GM18867 (cell line): ENCODE measurements around the gene MON1A.

ENCODE experiments used
- ATAC-seq: cut with Tn5 transposase; IDR thresholded peaks from one replicate; pipeline ENCODE4 v1.9.1; 2021; ENCODE audit warnings: mild to moderate bottlenecking, moderate library complexity; ENCODE audit not compliant: unreplicated experiment

MON1A gene

DNA sequence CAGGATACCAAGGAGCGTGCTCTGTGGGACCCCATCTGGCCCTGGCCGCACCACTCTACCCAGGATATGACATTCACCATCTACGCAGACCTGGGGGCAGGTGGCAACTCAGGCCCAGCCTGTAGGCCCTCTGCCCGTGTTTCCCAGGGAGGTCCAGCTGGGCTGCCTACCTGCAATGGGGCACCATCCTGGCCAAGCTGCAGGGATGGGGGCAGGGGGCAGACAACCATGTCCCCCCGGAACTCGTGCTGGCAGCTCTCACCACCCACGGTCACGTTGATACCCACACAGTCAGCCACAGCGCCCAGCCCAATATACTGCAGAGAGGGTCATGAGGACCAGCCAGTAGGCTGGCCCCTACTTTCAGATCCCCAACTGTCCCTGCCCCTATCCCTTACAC, 33.8 kb downstream of the MON1A start:
- ATAC-seq = no peak

GRCh38 chr3:49889296-49889695, 40.3 kb downstream of the MON1A start:
- no peak for ATAC-seq

DNA sequence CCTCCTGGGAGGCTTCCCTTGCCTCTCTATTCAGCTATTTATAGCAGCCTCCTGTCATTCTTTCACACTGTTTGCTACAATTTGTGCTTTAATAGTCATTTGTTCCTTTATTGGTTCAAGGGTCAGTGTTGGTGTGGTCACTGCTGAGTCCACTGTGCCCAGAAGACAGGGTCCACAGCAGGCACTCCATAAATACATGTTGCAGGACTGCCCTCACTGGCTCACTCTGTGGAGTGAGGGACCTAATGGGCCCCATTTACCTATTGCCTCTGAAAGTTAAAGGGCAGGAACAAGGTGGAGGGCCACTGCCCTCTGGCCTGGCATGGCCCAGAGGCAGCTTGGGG, 42.7 kb downstream of the MON1A start:
- ATAC-seq = no peak

DNA sequence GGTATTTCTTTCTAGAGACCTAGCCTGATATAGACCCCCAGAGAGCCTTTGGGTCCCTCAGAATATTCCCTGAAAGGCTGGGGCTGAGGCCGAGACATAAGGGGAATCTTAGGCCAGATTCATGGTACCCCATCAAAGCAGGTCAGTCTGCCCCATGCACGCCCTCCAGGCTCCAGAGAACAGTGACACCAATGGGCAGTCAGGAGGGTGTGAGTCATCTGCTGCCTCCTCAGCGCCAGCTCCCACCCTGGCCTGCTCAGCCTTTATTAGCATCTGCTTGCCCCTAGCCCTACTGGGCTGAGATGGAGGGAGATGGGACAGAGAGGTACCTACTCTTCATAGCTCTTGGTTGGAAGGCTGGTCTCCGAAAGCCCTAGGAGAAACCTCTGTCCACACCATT, 45.6 kb downstream of the MON1A start:
- no peak for ATAC-seq

DNA sequence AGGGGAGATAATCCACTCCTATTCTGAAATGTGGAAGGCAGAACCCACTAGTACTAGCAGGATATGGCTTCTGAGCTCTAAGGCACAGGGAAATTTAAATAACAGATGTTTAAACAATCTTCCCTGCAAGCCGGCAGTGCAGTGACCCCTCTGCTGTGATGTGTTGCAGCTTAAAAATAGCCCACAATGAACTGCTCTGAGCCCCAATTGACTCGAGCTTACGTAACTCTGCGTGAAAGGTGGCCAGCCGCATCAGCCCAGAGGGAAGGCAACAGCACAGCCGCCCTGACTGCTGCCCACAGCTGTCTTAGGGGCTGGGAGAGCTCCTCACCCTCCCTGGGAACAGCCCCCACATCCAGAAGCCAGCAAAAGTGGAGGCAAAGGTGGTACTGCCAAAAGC, 47.4 kb downstream of the MON1A start:
- no peak for ATAC-seq

GRCh38 chr3:49880581-49881315, 48.9 kb downstream of the MON1A start:
- ATAC-seq = no peak

DNA sequence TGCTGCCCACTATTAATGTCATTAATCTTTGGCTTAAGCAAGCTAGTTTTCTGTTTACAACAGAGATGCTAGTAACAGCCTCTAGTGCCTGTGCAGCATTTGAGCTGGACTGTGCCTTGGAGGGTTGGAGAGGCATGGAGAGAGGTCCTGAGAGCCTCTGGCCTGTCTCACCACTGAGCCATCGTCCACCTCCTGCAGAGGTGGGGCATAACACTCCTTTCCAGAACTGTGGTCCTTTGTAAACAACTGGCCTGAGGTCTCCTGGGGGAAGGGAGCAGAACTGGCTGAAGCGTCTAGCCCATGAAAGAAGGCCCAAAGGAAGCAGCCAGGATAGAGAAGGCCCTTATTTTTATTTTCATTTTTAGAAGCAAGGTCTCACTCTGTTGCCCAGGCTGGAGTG, 49.9 kb downstream of the MON1A start:
- ATAC-seq = no peak

DNA sequence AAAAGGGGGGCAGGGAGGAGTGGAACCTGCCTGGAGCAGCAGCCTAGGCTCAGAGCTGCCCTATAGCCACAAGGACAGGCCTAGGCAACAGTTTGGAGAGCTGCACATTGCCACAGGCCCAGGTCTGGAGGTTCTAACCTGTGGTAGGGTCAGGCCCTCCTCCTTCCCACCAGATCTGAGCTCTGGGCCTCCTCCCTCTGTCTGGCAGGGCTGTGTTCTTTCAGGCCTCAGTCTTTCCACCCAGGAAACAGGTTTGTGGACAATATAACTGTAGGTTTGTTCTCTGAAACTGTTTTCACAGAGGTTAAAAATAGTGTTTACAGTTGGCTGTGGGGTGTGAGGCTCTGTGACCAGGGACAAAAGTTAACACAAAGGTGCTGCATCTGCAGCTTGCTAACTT, 50.9 kb downstream of the MON1A start:
- no peak for ATAC-seq

DNA sequence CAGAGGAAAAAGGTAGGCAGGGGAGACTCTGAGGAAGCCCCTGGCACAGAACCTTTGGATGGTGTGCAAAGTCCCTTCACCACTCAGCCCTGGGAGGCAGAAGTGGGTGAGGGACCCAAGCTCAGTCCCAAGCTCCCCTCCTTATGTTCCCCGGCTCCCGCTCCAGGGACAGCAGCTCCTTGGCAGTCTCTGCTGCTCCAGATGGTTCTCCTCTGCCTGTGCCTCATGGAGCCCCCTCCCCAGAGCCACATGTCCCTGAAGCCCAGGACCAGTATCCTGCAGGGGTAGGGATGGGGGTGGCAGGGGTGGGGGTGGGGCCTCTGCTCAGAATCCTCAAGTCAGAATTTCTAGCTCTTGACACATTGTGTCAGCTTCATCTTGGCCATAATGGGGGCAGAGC, 51.9 kb downstream of the MON1A start:
- ATAC-seq = no peak

- ATAC-seq = no peak
These were observed 53.0 kb downstream of the MON1A start for GRCh38 chr3:49876567-49876966.

DNA sequence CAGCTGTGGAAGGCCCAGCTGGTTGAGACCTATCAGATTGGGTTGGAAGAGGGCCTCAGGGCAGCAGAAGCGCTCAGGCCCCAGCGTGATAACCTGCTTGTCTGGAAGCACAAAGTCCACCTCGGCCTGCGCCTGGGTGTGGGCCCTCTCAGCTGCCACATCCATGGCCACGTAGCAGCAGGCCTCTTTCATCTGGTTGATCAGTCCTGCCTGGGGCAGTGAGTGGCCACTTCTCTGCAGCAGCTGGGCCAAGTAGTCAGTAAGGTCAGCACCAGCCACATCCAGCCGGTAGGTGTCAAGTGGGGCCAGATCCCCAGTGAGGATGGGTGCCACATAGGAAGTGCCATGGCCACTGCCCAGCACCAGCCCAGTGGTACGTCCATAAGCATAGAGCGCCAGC, 56.0 kb downstream of the MON1A start:
- ATAC-seq = no peak

DNA sequence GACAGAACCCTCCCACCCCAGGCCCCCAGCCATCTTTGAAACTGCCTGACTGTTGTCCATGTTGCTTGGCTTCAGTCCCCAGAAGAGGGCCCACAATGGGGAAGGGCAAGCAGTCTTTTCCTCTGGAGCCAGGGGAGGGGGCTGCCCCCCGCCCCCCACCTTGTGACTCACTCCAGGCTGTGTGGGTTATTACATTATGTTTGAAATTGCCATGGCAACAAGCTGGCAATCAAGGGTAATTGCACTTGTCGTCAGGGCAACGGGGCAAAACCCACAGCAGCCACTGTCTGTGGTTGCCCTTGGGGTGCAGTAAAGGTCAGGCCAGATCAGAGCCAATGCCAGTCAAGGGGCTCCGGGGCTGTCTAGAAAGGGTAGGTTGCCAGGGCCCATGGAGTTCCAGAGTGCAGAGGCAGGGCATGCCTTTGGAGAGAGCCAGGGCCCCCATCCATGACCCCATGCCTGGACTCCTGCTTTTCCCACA, 56.8 kb downstream of the MON1A start:
- no peak for ATAC-seq

GRCh38 chr3:49871531-49872153, 58.0 kb downstream of the MON1A start:
- ATAC-seq = no peak

DNA sequence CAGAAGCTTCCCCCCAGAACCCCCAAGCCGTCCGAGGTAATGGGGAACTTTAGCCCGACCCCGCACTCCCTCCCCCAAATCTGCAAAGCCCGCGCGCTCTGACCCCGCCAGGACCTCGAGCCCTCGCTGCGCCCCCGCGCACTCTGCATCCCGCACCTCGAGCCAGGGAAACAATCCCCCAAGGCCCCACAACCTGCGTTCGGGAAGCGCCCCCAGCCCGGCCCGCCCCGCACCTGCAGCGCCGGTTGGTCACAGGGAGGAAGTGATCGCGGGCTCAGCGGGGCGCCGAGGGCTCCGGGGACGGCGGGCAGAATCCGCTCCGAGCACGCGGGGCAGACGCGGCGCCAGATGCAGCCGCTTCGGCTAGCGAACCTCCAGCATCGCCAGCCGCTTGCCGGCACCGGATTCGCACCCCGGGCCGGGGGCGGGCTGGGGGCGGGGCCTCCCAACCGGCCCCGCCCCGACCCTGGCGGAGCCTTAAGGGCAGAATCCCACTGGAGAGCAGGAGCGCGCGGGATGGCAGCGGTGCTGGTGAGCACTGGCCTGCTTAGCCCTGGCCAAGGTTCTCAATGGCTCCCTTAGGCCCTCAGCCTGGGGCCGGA, 60.0 kb downstream of the MON1A start, which contains the start of gene CAMKV:
Gene CAMKV (minus strand): TSS at position 382 of the 602 bp plus-strand sequence. CDS start 7,518 bp downstream, outside the sequence.
- no peak for ATAC-seq

GRCh38 chr3:49868862-49869466, 60.6 kb downstream of the MON1A start:
- no peak for ATAC-seq

GRCh38 chr3:49867871-49868321, 61.7 kb downstream of the MON1A start:
- no peak for ATAC-seq

DNA sequence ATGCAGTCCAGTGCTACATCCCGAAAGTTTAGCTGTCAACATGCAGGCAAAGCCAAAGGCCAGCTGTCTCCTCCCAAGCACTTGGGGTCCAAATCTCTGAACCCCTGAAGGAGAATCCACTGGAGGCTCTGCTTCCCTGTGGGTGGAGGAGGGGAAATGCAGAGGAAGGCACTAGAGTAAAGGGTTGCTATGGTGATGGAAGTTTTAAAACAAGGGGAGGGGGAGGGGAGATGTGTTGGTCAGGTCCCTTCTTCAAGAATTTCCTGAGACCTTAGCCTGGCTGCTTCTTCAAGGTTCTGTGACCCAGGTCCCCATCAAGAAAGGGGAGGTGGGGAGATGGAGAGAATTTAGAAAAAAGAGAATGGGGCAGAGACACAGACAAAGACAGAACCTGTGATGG, 62.2 kb downstream of the MON1A start:
- ATAC-seq = no peak

DNA sequence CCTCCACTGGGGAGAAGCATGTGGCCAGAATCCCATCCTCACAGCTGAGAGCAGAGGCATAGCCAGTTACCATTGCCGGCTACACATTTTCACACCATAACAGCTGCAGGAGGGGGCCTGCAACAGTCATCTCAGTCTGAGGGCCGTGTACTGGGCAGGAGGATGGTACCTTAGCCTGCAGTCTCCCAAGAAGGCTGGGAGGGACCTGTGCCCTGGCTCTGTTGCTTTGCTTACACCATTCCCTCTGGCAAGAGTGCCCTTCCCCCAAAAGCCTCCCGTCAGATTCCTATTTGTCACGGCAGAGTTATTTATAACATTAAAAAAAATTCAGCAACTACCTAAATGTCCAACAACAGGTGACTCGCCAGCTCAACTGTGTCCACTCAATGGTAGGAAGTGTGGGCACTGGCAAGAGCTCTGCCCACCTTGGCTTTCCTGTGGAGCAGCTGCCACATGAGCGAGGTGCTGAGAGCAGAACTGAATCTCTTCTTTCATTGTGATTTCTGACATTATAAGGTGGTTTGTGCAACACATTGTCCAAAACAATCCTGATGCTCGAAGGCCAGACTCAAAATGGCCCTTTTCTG, 64.3 kb downstream of the MON1A start:
- ATAC-seq = no peak

- ATAC-seq = no peak
These were observed 65.1 kb downstream of the MON1A start for GRCh38 chr3:49864505-49864904.

DNA sequence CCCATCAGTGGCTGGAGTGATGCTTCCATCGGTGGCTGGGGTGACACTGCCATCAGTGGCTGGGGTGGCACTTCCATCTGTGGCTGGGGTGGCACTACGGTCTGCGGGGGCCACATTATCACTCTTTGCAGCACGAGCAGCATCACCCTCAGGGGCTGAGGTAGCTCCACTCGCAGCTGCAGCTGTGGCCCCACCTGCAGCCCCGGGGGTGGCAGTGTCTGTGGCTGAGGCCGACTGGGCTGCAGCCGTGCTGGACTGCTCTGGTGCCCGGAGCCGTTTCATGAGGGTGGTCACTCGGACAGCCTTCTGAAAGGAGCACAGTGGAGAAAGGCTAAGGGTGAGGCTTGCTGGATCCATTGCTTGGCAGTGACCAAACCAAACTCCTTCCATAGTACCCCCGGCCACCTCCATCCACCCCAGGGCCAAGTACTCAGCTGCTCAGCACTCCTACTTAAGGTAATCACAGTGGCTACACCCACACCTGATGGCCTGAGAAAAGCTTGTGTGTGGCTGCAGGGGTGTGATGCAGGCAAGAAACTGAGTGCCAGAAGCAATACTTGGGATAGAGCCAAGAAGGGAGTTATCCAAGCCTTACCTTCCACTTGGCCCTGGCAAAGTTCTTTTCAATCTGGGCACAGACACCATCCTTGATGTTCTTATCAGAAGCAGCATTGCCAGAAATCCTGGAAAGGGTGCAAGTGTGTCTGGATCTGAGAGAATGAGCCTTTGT, 69.9 kb downstream of the MON1A start:
- ATAC-seq = no peak
